ENCODE measurements around the gene HAAO. TPM values are rescaled to one million over a fixed set of nuclear protein-coding genes. Genes with fewer than 3 reads are reported as not detected.
A peak's percentile ranks its signal among the peaks of the same experiment; 100 is the strongest.

Gene HAAO
- total and polyA plus RNA-seq, 2 of the 13 experiments (the other 11 are each of a cell fraction or from before 2014, with no cell fraction given): 36.1 to 42.7 TPM

DNA sequence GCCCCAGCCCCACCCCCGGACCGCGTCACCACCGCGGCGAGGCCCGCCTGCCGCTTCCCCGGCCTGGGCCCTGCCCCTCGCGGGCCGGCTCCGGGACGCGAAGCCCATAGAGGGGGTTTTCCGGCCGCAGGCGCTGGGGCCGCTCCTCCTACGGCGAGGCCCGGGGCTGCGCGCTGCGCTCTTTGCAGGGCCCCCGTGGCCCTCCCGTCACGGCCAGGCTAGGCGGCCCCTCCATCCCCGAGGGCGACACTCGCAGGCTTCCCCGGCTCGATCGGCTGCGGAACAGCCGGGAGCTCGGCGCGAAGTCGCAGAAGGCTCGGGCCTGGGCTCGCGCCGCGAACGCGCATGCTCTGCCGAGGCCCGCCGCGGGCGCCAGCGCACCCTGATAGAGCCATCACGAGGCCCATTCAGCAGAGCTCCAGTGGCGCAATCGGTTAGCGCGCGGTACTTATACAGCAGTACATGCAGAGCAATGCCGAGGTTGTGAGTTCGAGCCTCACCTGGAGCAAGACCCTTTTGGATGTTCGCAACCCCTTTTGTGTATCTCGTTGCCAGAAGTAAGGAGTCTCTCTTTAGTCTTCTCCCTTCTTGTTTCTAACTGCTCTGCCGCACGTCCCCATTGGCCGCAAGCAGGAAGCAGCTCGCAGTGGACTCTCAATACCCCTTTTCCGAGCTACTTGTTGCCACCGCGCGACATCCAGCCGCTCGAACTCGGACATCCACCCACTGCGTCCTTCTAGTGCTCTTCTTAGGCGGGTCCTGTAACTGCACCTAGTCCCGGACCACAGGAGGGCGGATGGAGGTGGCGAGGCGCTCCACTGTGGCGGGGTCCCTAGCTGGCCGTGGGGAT lies 18.0 kb upstream of the HAAO start (continued):
- TF ChIP-seq ZBTB3 (CRISPR knock-in tag; IDR thresholded peaks at IDR 0.05; ENCODE audit: borderline replicate concordance, low read depth) (peak; percentile 66; the same call in 1 of the 2 replicates), GABPA (IDR thresholded peaks at IDR 0.05; ENCODE audit: low read depth, low read length) (no peak), GABPA (CRISPR knock-in tag; IDR thresholded peaks at IDR 0.05; ENCODE audit: low read depth) (peak; percentile 41; the same call in 1 of the 2 replicates), GATA4 (IDR thresholded peaks at IDR 0.05; ENCODE audit: borderline replicate concordance, low read depth) (no peak), CAMTA2 (CRISPR knock-in tag; IDR thresholded peaks at IDR 0.05; ENCODE audit: borderline replicate concordance) (peak; percentile 96), ZNF274 (CRISPR knock-in tag; IDR thresholded peaks at IDR 0.05) (peak; percentile 91), SAFB2 (CRISPR knock-in tag; IDR thresholded peaks at IDR 0.05; ENCODE audit: borderline replicate concordance, low read depth) (peak; percentile 53; the same call in 1 of the 2 replicates), MIXL1 (CRISPR knock-in tag; IDR thresholded peaks at IDR 0.05) (no peak; the same call in none of the 2 replicates), ZNF549 (CRISPR knock-in tag; IDR thresholded peaks at IDR 0.05) (peak; percentile 90; the same call in 1 of the 2 replicates), TCF7 (IDR thresholded peaks at IDR 0.05; ENCODE audit: low read depth) (0 out of 2 replicates have a peak, but pooled peaks have one; percentile 11), ZNF207 (IDR thresholded peaks at IDR 0.05; ENCODE audit: borderline replicate concordance) (no peak), NFKBIZ (CRISPR knock-in tag; IDR thresholded peaks at IDR 0.05) (peak; percentile 86), ZNF672 (CRISPR knock-in tag; IDR thresholded peaks at IDR 0.05) (peak; percentile 85), ZBTB21 (CRISPR knock-in tag; IDR thresholded peaks at IDR 0.05) (no peak), ZNF720 (CRISPR knock-in tag; IDR thresholded peaks at IDR 0.05) (no peak; the same call in 1 of the 2 replicates), ZNF446 (CRISPR knock-in tag; IDR thresholded peaks at IDR 0.05) (peak; percentile 88)
- TF ChIP-seq, protein P1, sequence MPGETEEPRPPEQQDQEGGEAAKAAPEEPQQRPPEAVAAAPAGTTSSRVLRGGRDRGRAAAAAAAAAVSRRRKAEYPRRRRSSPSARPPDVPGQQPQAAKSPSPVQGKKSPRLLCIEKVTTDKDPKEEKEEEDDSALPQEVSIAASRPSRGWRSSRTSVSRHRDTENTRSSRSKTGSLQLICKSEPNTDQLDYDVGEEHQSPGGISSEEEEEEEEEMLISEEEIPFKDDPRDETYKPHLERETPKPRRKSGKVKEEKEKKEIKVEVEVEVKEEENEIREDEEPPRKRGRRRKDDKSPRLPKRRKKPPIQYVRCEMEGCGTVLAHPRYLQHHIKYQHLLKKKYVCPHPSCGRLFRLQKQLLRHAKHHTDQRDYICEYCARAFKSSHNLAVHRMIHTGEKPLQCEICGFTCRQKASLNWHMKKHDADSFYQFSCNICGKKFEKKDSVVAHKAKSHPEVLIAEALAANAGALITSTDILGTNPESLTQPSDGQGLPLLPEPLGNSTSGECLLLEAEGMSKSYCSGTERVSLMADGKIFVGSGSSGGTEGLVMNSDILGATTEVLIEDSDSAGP (CRISPR knock-in tag; IDR thresholded peaks at IDR 0.05; ENCODE audit: borderline replicate concordance): peak; percentile 83
- TF ChIP-seq, protein P2, sequence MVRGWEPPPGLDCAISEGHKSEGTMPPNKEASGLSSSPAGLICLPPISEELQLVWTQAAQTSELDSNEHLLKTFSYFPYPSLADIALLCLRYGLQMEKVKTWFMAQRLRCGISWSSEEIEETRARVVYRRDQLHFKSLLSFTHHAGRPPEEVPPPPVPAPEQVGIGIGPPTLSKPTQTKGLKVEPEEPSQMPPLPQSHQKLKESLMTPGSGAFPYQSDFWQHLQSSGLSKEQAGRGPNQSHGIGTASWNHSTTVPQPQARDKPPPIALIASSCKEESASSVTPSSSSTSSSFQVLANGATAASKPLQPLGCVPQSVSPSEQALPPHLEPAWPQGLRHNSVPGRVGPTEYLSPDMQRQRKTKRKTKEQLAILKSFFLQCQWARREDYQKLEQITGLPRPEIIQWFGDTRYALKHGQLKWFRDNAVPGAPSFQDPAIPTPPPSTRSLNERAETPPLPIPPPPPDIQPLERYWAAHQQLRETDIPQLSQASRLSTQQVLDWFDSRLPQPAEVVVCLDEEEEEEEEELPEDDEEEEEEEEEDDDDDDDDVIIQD (CRISPR knock-in tag; IDR thresholded peaks at IDR 0.05; ENCODE audit: low read depth): peak; percentile 68; the same call in 1 of the 2 replicates
- TF ChIP-seq, protein P3, sequence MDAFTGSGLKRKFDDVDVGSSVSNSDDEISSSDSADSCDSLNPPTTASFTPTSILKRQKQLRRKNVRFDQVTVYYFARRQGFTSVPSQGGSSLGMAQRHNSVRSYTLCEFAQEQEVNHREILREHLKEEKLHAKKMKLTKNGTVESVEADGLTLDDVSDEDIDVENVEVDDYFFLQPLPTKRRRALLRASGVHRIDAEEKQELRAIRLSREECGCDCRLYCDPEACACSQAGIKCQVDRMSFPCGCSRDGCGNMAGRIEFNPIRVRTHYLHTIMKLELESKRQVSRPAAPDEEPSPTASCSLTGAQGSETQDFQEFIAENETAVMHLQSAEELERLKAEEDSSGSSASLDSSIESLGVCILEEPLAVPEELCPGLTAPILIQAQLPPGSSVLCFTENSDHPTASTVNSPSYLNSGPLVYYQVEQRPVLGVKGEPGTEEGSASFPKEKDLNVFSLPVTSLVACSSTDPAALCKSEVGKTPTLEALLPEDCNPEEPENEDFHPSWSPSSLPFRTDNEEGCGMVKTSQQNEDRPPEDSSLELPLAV (CRISPR knock-in tag; conservative IDR thresholded peaks at IDR 0.05; ENCODE audit: low read depth): no peak; the same call in 1 of the 2 replicates
- TF ChIP-seq, protein P4, sequence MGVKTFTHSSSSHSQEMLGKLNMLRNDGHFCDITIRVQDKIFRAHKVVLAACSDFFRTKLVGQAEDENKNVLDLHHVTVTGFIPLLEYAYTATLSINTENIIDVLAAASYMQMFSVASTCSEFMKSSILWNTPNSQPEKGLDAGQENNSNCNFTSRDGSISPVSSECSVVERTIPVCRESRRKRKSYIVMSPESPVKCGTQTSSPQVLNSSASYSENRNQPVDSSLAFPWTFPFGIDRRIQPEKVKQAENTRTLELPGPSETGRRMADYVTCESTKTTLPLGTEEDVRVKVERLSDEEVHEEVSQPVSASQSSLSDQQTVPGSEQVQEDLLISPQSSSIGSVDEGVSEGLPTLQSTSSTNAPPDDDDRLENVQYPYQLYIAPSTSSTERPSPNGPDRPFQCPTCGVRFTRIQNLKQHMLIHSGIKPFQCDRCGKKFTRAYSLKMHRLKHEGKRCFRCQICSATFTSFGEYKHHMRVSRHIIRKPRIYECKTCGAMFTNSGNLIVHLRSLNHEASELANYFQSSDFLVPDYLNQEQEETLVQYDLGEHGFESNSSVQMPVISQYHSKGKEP (CRISPR knock-in tag; IDR thresholded peaks at IDR 0.05): no peak
- TF ChIP-seq, protein P5, sequence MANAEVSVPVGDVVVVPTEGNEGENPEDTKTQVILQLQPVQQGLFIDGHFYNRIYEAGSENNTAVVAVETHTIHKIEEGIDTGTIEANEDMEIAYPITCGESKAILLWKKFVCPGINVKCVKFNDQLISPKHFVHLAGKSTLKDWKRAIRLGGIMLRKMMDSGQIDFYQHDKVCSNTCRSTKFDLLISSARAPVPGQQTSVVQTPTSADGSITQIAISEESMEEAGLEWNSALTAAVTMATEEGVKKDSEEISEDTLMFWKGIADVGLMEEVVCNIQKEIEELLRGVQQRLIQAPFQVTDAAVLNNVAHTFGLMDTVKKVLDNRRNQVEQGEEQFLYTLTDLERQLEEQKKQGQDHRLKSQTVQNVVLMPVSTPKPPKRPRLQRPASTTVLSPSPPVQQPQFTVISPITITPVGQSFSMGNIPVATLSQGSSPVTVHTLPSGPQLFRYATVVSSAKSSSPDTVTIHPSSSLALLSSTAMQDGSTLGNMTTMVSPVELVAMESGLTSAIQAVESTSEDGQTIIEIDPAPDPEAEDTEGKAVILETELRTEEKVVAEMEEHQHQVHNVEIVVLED (CRISPR knock-in tag; IDR thresholded peaks at IDR 0.05; ENCODE audit: borderline replicate concordance): peak; percentile 62
